HL-60 (cell line): Measurements from ENCODE around the gene NADK.

Experiments
- DNase-seq, 2 experiments: peaks; one replicate each; pipeline ENCODE4 v3.0.0-alpha.2; 2010 to 2020; ENCODE audit warnings: low read depth in 1 of 2, low spot score in 1 of 2
- H3K27ac ChIP-seq: fragments of 250-450 bp; sonication (Bioruptor Pico); replicated peaks from 2 replicates; pipeline ENCODE4 v1.5.1; 2020; ENCODE audit warnings: mild to moderate bottlenecking, moderate library complexity
- H3K27me3 ChIP-seq: fragments of 250-450 bp; sonication (Bioruptor Pico); 2 replicates; pipeline ENCODE4 v1.5.1; 2021; ENCODE audit warnings: mild to moderate bottlenecking, moderate library complexity; ENCODE audit not compliant: insufficient read depth, poor library complexity, severe bottlenecking
- H3K4me3 ChIP-seq: replicated peaks from 2 replicates; pipeline ENCODE4 v1.5.1; 2011; ENCODE audit warnings: mild to moderate bottlenecking, control low read depth, low read length; ENCODE audit not compliant: insufficient read depth
- CTCF ChIP-seq: IDR thresholded peaks from one replicate; pipeline ENCODE4 v1.5.1; 2011; ENCODE audit warnings: low read length, control low read depth, inconsistent platforms; ENCODE audit not compliant: insufficient read depth
- GABPA ChIP-seq: IDR thresholded peaks from 2 replicates; pipeline ENCODE4 v1.6.1; 2012; ENCODE audit warnings: low read depth
- POLR2AphosphoS5 ChIP-seq: IDR thresholded peaks from 2 replicates; pipeline ENCODE4 v1.6.1; 2012; ENCODE audit warnings: low read depth
- SPI1 ChIP-seq: IDR thresholded peaks from 2 replicates; pipeline ENCODE4 v1.6.1; 2012; ENCODE audit warnings: low read depth, mild to moderate bottlenecking, borderline replicate concordance
- TF ChIP-seq, protein P1 (sequence below): IDR thresholded peaks from 2 replicates; pipeline ENCODE4 v1.6.1; 2012; ENCODE audit warnings: low read depth; ENCODE audit not compliant: insufficient replicate concordance

The NADK gene

DNA sequence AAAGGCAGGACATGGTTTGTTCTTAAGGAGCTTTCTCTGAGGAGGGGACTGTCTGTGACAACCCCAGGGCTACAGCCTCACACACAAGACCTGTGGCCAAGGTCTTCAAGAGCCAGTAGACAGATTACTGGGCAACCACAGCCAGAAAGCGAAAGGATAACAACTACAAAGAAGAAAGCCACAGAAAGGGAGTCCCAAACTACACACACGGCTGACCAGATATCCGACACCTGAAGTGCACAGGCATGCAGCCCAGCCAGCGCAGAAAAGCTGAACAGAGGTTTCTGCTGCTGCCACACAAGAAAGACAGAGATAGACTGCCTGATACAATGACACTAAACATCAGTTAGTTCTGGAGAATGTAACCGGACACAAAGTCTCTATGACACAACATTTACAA is 21.4 kb upstream of the NADK start:
- TF ChIP-seq CTCF (no peak), SPI1 (no peak), POLR2AphosphoS5 (no peak), GABPA (no peak)
- TF ChIP-seq, protein P1, sequence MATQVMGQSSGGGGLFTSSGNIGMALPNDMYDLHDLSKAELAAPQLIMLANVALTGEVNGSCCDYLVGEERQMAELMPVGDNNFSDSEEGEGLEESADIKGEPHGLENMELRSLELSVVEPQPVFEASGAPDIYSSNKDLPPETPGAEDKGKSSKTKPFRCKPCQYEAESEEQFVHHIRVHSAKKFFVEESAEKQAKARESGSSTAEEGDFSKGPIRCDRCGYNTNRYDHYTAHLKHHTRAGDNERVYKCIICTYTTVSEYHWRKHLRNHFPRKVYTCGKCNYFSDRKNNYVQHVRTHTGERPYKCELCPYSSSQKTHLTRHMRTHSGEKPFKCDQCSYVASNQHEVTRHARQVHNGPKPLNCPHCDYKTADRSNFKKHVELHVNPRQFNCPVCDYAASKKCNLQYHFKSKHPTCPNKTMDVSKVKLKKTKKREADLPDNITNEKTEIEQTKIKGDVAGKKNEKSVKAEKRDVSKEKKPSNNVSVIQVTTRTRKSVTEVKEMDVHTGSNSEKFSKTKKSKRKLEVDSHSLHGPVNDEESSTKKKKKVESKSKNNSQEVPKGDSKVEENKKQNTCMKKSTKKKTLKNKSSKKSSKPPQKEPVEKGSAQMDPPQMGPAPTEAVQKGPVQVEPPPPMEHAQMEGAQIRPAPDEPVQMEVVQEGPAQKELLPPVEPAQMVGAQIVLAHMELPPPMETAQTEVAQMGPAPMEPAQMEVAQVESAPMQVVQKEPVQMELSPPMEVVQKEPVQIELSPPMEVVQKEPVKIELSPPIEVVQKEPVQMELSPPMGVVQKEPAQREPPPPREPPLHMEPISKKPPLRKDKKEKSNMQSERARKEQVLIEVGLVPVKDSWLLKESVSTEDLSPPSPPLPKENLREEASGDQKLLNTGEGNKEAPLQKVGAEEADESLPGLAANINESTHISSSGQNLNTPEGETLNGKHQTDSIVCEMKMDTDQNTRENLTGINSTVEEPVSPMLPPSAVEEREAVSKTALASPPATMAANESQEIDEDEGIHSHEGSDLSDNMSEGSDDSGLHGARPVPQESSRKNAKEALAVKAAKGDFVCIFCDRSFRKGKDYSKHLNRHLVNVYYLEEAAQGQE, result no peak
- Histone ChIP-seq H3K27me3 (no peaks in the 10 kb centered on the region), H3K27ac (no peak overlapping the region), H3K4me3 (no peak overlapping the region)
- no peak for DNase-seq

DNA sequence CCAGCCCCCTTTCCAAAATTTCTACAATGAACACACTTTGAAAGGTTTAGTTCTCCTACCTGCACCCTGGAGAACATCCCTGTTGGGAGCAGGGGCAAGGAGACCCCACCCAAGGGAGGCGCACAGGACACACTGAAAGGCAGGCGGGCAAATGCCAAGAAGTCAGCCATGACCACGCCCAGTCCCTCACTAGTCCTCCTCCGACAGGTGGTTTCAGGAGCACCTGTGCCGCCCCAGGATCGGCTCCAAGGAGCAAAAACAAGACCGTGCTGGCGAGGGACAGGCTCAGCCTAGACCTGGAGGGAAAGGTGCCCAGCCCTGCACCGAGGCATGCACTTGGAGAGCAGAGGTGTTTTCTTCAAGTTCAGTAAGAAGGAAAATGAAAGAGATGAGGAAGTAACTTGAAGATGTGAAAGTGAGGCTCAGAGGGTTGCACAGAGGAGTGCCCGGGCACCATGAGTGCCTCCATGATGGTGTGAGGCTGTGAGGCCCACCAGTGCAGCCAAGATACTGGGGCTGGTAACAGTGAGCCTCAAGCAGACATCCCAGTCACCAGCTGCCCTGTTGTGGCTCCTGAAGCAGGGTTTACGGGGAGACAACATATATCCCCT is 19.6 kb upstream of the NADK start:
- no peak for TF ChIP-seq SPI1
- TF ChIP-seq GABPA, result no peak
- Histone ChIP-seq H3K27ac (no peak overlapping the region), H3K27me3 (no peaks in the 10 kb centered on the region), H3K4me3 (no peak overlapping the region)
- no peak for DNase-seq

DNA sequence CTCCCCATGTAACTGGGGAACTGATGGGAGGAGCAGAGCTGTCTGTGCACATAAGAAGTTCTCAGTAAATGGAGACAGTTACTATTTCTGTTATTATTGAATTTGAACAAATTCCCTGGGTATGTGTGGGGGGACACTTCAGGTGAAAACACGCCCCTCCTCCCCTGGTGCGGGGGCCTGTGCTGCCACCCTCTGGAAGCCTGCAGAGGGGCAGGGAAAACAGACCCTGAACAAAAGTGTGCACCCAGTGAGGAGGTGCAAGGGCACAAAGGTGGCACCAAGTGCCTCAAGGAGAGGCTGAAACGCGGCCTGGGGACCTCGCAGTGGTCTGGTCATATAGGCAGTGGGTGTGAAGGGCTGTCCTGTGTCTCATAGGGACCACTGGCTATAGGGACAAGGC is 18.2 kb upstream of the NADK start:
- Histone ChIP-seq H3K27me3 (no peaks in the 10 kb centered on the region), H3K4me3 (no peak overlapping the region), H3K27ac (no peak overlapping the region)
- TF ChIP-seq POLR2AphosphoS5, result 0 out of 2 replicates have a peak, but pooled peaks have one; percentile 18
- no peak for TF ChIP-seq GABPA
- DNase-seq, result no peak

DNA sequence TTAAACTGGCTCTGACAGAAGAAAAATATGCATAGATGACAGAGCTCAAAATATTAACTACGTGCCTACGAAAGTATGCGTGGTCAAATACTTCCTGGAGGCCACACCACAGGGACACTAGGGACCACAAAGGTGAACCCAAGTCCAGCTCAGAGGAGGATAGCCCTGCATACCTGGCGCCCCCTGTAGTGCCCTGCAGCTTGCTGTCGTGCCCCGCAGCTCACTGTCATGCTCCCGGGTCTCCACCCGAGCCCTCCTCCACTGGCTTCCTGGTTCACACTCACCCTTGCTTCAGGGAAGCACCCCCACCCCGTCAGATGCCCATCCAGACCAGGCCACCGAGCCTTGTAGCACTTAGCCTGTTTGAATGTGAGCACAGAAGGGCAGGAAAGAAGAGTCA is 16.7 kb upstream of the NADK start:
- no peak for TF ChIP-seq SPI1
- Histone ChIP-seq H3K27ac (no peak overlapping the region), H3K27me3 (no peaks in the 10 kb centered on the region), H3K4me3 (no peak overlapping the region)
- no peak for DNase-seq

DNA sequence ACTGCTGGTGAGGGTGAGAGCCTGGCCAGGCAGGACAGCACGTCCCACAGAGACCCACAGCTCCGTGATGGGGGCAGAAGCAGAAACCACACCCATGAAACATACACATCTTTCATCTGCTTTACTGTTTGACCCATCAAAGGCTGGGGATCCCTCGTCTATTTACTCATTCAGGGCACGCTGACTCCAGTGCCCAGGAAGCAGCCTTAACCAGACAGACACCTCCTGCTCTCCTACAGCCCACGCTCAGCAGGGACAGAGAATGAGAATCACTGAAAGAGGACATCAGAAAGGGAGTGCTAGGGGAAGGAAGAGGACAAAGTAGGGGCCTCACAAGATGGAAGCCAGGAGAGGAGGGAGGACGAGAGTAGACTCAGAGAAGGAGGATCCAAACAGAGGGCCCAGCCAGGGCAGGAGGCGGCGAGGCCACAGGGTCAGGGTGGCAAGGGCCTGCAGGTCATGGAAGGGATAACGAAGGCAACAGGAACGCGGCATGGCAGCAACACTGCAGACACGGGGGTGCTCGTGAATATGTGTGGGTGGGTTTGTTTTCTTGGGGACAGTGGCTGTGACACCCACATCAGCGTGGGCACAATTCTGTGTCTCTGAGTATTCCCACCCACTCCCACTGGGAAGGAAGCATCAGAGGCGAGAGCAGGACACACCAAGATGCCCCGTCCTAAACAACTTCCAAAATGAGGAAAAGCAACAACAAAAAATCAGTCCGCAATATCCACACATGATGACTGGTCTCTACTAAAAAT is 15.4 kb upstream of the NADK start:
- TF ChIP-seq, protein P1, result no peak
- no peak for TF ChIP-seq GABPA
- TF ChIP-seq SPI1, result no peak
- Histone ChIP-seq H3K4me3 (no peak overlapping the region), H3K27ac (no peak overlapping the region), H3K27me3 (no peaks in the 10 kb centered on the region)
- no peak for DNase-seq
